ENCODE data around the gene LAMA4. TPM values are rescaled to one million over a fixed set of nuclear protein-coding genes. Genes with fewer than 3 reads are reported as not detected.

The LAMA4 gene
- total and polyA plus RNA-seq, 9 donors, result 29.0 to 92.8 (median 42.5) TPM

DNA sequence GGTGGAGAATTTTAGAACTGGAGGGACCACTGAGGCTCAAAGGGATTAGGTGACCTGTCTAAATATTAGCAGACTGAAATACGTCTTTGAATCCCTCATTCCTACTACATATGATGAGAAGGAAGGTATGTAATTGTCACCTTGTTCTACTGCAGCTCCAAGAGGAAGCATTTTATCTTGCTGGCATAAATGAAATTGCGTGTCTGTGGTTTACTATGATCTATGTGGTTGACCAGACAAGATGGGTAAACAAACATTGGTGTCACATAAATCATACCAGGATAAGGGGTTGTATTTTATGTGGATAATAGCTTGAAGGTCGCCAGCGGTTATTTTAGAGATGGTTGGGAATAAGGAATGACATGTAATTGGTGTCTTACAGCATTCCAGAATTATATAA, 78.2 kb downstream of the LAMA4 start:
- DNase-seq, result no peak
- no peak overlapping the region for H3K4me3 ChIP-seq
- no peaks in the 10 kb centered on the region for H3K4me1 ChIP-seq (ENCODE audit: insufficient read depth)
- H3K36me3 ChIP-seq, result no peaks in the 10 kb centered on the region
- WGBS, 3 donors, result 58 to 70% (median 69%) methylated on average over 4 of the region's 4 CpGs
- no peaks in the 10 kb centered on the region for H3K9me3 ChIP-seq
- intact Hi-C loops (cut with DNase I), result loop anchor here in 2 of 4 donors (5.0 kb wide), 1 partner anchor 136 kb away; no protein-coding TSS in a partner anchor
- no peak for TF ChIP-seq POLR2A (IDR thresholded peaks at IDR 0.05)
- TF ChIP-seq, protein P1, sequence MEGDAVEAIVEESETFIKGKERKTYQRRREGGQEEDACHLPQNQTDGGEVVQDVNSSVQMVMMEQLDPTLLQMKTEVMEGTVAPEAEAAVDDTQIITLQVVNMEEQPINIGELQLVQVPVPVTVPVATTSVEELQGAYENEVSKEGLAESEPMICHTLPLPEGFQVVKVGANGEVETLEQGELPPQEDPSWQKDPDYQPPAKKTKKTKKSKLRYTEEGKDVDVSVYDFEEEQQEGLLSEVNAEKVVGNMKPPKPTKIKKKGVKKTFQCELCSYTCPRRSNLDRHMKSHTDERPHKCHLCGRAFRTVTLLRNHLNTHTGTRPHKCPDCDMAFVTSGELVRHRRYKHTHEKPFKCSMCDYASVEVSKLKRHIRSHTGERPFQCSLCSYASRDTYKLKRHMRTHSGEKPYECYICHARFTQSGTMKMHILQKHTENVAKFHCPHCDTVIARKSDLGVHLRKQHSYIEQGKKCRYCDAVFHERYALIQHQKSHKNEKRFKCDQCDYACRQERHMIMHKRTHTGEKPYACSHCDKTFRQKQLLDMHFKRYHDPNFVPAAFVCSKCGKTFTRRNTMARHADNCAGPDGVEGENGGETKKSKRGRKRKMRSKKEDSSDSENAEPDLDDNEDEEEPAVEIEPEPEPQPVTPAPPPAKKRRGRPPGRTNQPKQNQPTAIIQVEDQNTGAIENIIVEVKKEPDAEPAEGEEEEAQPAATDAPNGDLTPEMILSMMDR (IDR thresholded peaks at IDR 0.05), result no peak
- TF ChIP-seq EP300 (IDR thresholded peaks at IDR 0.05), result no peak
- no peak overlapping the region for H3K27ac ChIP-seq
- H3K27me3 ChIP-seq, result no peaks in the 10 kb centered on the region

DNA sequence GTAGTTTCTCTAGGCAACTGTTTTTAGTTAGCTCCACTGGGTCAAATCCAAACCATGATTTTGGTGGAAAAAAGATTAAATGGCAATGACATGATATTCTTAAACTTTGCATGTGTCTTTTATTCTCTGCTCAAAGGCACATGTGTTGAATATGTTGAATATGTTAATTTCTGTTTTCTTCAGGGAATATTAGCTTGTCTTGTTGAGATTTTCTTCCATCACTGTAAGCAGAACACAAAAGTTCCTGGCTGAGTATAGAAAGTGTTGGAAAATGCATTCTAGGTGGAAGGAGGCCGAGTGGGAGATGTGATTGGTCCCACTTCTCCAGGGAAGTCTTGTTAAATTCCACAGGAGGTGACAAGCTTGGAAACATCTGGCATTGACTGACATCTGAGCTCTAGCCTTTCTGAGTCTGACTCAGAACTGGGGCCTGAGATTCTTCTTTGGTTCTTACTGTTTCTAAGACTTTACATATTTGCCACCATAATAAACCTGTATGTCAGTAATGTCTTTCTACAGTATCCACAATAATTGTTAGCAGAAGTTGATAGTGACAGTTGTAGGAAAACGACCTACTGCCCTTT, 81.1 kb downstream of the LAMA4 start:
- Histone ChIP-seq H3K27me3 (no peaks in the 10 kb centered on the region), H3K9me3 (no peaks in the 10 kb centered on the region), H3K27ac (no peak overlapping the region), H3K4me3 (no peak overlapping the region), H3K4me1 (ENCODE audit: insufficient read depth) (no peaks in the 10 kb centered on the region), H3K36me3 (no peaks in the 10 kb centered on the region)
- 82 to 92% (median 85%) methylated on average over 2 of the region's 2 CpGs for WGBS, 3 donors
- no peak for DNase-seq
- intact Hi-C loops (cut with DNase I), result no loop called here
- no peak for TF ChIP-seq EP300 (IDR thresholded peaks at IDR 0.05)
- TF ChIP-seq POLR2A (IDR thresholded peaks at IDR 0.05), result no peak
- TF ChIP-seq, protein P1 (IDR thresholded peaks at IDR 0.05), result no peak

DNA sequence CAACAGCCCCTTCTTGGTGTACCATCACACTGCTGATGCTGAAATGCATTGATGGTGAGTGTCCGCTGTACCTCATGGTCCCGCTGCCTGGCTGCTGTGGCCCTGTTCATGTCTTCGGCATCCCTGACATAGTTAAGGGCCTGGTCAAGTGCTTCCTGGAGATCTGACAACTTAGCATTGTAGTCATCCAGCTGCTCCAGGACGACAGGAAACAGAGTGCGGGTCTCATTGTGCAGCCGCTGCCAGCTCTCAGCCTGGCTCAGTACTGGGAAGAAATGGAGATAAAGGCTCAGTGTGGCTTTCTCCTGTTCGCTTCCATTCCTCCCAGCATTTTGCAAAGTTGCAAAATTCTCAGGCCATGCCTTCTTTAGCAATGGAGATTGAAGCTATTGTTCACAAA, 81.8 kb downstream of the LAMA4 start:
- H3K36me3 ChIP-seq, result no peaks in the 10 kb centered on the region
- no peaks in the 10 kb centered on the region for H3K4me1 ChIP-seq (ENCODE audit: insufficient read depth)
- H3K27ac ChIP-seq, result no peak overlapping the region
- intact Hi-C loops (cut with DNase I), result no loop called here
- H3K27me3 ChIP-seq, result no peaks in the 10 kb centered on the region
- no peak for DNase-seq
- 82 to 87% (median 83%) methylated on average over 7 of the region's 7 CpGs for WGBS, 3 donors
- no peak overlapping the region for H3K4me3 ChIP-seq
- TF ChIP-seq POLR2A (IDR thresholded peaks at IDR 0.05) (no peak), EP300 (IDR thresholded peaks at IDR 0.05) (no peak)
- TF ChIP-seq, protein P1 (IDR thresholded peaks at IDR 0.05), result no peak
- no peaks in the 10 kb centered on the region for H3K9me3 ChIP-seq

DNA sequence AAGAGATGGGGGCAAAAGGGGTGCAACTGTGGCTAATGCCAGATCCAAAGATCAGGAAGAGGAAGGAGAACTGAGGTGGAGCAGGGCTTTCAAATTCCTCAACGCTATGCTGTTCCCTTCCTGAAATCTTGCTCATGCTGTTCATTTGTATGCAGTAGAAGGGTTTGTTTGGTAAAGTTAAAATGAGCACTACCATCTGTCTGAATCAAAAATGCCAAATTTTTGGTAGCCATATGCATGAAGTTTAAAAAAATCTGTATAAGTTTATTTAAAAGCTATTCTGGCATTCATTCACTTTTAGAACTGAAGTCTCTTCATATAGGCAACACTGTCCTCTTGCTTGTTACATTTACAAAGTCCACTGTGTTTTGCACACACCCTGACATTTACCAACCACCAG, 84.8 kb downstream of the LAMA4 start:
- no peak for DNase-seq
- no peaks in the 10 kb centered on the region for H3K36me3 ChIP-seq
- TF ChIP-seq POLR2A (IDR thresholded peaks at IDR 0.05), result no peak
- TF ChIP-seq, protein P1 (IDR thresholded peaks at IDR 0.05), result no peak
- TF ChIP-seq EP300 (IDR thresholded peaks at IDR 0.05), result no peak
- 96 to 100% (median 98%) methylated on average over 1 of the region's 1 CpG for WGBS, 3 donors
- no peaks in the 10 kb centered on the region for H3K9me3 ChIP-seq
- intact Hi-C loops (cut with DNase I), result no loop called here
- no peak overlapping the region for H3K27ac ChIP-seq
- no peak overlapping the region for H3K4me3 ChIP-seq
- H3K27me3 ChIP-seq, result no peaks in the 10 kb centered on the region
- no peaks in the 10 kb centered on the region for H3K4me1 ChIP-seq (ENCODE audit: insufficient read depth)

Data from ovary (tissue), 9 donors.